IPS DF 4.7 (cell line): ENCODE data around the gene PLCH1.

Source experiments
- DNase-seq: peaks from one replicate; pipeline ENCODE4 v3.0.0-alpha.2; 2013; ENCODE audit warnings: low spot score; ENCODE audit errors: extremely low read depth

PLCH1 gene

DNA sequence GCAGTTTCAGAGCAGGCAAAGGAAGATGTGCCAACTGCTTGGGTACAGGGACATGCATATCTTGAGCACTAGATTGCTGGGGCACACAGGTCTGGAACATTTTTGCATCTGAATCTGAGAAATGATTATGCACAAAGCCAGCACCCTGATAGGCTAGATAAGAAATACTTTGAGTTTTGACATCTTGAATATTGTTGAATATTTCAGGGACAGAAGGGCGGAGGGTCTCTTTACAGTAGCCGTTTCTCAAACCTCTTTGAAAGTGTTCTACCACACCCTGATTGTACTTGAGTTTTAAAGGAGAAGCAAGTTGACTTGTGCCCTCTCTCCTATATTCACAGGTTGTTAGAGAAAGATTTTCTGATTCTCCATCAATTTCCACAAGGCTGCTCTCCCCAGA is 263.3 kb downstream of the PLCH1 start:
- no peak for DNase-seq

GRCh38 chr3:155481089-155481488 is 263.8 kb downstream of the PLCH1 start:
- no peak for DNase-seq

DNA sequence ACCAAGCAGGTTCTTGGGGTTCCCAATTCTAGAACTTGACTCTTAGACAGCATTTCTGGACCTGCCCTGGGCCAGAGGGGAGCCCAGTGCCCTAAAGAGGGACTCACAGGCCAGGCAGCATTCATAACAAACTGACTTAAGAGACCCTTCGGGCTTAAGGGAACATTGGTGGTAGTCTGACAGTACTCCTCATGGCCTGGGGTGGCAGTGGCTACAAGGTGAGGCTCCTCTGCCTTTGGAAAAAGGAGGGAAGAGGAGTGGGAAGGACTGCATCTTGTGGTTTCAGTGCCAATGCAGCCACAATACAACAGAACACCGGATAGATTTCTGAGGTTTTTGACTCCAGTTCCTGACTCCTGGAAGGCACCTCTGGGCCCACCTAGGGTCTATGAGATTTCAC is 279.2 kb downstream of the PLCH1 start:
- no peak for DNase-seq

- no peak for DNase-seq
Measured at GRCh38 chr3:155462672-155463071, 282.2 kb downstream of the PLCH1 start.

GRCh38 chr3:155457591-155457990 is 287.3 kb downstream of the PLCH1 start:
- no peak for DNase-seq

- no peak for DNase-seq
Measured at GRCh38 chr3:155455765-155456164, 289.1 kb downstream of the PLCH1 start.

- DNase-seq: no peak
Measured at GRCh38 chr3:155453512-155453911, 291.4 kb downstream of the PLCH1 start.

GRCh38 chr3:155449613-155450267 is 295.1 kb downstream of the PLCH1 start:
- no peak for DNase-seq

GRCh38 chr3:155448531-155448930 is 296.3 kb downstream of the PLCH1 start:
- DNase-seq: no peak

- DNase-seq: no peak
Measured at GRCh38 chr3:155446366-155446765, 298.5 kb downstream of the PLCH1 start.

DNA sequence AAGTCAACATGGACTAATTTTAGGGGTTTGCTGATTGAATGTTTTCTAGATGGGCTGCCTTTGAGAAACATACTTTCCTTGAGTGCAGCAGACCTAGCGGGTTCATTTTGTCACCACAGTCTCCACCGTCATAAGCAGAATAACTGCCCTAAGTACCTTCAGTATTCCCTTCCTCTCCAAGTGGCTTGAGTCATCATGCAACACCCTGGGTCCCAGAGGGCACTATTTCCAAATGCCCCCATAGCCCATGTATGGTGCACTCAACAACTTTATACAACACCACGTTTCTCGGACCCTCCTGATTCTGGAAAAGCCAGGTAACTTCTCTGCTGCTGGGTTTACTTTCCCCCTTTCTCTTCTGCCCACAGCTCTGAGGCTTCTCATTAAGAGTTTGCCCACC is 300.1 kb downstream of the PLCH1 start:
- DNase-seq: no peak

- DNase-seq: no peak
Measured at GRCh38 chr3:155443815-155444214, 301.1 kb downstream of the PLCH1 start.

GRCh38 chr3:155442072-155442471 is 302.8 kb downstream of the PLCH1 start:
- no peak for DNase-seq

DNA sequence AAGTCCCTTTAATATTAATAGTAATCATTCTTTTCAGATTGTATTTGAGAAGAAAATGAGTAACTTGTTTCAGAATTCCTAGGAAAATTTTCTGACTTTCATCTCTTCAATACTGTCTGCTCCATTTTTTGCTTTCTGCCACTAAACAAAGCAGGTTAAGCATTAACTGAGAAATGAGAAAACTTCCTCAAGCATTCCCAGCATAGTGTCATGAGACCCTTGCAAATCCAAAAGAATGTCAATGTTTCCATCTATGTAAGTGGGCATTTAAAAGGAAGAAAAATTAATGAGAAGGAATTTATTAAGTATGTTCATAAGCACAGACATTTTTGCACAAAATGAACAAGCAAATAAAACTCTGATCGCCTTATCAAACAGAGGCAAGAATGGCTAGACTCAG is 303.4 kb downstream of the PLCH1 start:
- no peak for DNase-seq

GRCh38 chr3:155441026-155441425 is 303.8 kb downstream of the PLCH1 start:
- no peak for DNase-seq

GRCh38 chr3:155435821-155436220 is 309.1 kb downstream of the PLCH1 start:
- DNase-seq: no peak

GRCh38 chr3:155431856-155432570 is 312.9 kb downstream of the PLCH1 start:
- DNase-seq: no peak

DNA sequence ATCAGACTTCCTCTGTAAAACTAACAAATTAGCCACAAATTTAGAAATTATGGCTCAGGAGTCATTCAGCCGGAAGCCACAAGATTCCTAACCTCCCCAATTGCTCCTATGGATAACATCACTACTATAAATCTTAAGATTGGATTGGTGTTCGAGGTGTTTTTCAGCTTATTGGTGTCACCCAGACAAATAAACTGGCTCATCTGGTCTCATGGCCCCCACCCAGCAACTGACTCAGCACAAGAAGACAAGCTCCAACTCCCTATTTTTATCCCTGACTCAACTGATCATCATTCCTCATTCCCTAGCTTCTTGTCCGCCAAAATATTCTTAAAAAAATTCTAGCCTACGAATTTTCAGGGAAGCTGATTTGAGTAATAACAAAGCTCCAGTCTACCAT is 316.3 kb downstream of the PLCH1 start:
- no peak for DNase-seq

DNA sequence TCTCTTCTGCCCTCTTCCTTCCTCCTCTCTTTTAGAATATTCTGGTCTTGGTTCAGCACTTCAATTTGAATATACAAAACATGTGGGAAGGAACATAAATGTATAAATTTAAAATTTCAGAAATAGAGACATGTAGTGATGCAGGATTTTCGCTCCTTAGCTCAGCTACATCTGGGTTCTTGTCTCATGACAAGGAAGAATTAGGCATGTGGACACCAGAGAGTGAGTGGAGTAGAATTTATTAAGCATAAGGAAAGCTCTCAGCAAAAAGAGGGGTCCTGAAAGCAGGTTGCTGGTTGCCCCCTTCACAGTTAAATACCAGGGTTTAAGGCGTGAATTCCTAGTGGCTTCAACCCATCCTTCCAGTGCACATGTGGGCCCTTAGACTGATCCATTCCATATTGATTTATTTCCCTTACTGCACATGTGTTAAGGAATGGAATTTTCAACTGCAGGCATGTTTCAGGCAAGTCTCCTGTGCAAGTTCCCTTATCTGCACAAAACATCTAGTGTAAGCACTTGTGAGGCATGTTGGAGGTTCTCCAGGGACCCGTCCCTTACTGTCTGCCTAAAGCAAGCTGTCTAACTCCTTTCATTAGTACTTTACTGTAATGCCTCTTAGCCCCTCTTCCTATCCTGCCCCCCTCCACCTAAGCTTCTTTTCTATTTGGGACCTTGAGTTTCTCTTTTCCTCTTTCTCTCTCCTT is 318.2 kb downstream of the PLCH1 start:
- DNase-seq: no peak

GRCh38 chr3:155425396-155425795 is 319.5 kb downstream of the PLCH1 start:
- no peak for DNase-seq

GRCh38 chr3:155424323-155424710 is 320.6 kb downstream of the PLCH1 start:
- no peak for DNase-seq

GRCh38 chr3:155423526-155424322 is 321.1 kb downstream of the PLCH1 start:
- DNase-seq: no peak
